Mesothelial cell of epicardium (in vitro differentiated cells): ENCODE results near the gene SERPINB13. TPM values are rescaled to one million over a fixed set of nuclear protein-coding genes. Genes with fewer than 3 reads are reported as not detected.

Experiments used
- total RNA-seq: library from RNA; stranded (reverse); gene quantifications from 3 replicates; pipeline ENCODE4 v1.2.1, GENCODE V29; 2021

Gene SERPINB13
- total RNA-seq, 1 donor from 2014 or later: 0.38 TPM

Other genes starting within 250 kb of the SERPINB13 start
- 47.0 to 52.8 TPM (median 52.3 TPM) in 3 replicates for gene KDSR, start 220.1 kb upstream of the SERPINB13 start, total RNA-seq
- 41.4 to 43.8 TPM (median 43.3 TPM) in 3 replicates for gene VPS4B, start 164.9 kb upstream of the SERPINB13 start, total RNA-seq
- 0.13 to 0.22 TPM (median 0.18 TPM) in 3 replicates for gene SERPINB5, start 110.4 kb upstream of the SERPINB13 start, total RNA-seq
- not detected in 3 replicates for gene SERPINB12, start 45.0 kb upstream of the SERPINB13 start, total RNA-seq
- not detected in 3 replicates for gene SERPINB4, start 56.9 kb downstream of the SERPINB13 start, total RNA-seq
- gene SERPINB3, start 74.5 kb downstream of the SERPINB13 start, total RNA-seq: not detected in 3 replicates
- gene SERPINB11, start 115.6 kb downstream of the SERPINB13 start, total RNA-seq: not detected in 3 replicates
- 0.40 to 0.68 TPM (median 0.51 TPM) in 3 replicates for gene SERPINB7, start 188.1 kb downstream of the SERPINB13 start, total RNA-seq